A549 (cell line): ENCODE data around the gene ABHD11.

Experiments
- CEBPB ChIP-seq, 2 experiments: fragments of >200 bp in 1 of 2; sonication (Bioruptor Twin) in 1 of 2; formaldehyde crosslinking in 1 of 2; IDR thresholded peaks; 2 replicates each; pipeline ENCODE4 v1.6.1; 2012 to 2016
- CHD4 ChIP-seq: fragments of 200-600 bp; sonication (generic); IDR thresholded peaks from 2 replicates; pipeline ENCODE4 v1.6.1; 2016; ENCODE audit warnings: antibody characterized with exemption, mild to moderate bottlenecking, borderline replicate concordance
- HDAC2 ChIP-seq: fragments of 200-600 bp; sonication (generic); IDR thresholded peaks from 2 replicates; pipeline ENCODE4 v1.6.1; 2016
- HOXA7 ChIP-seq: fragments of 250-450 bp; sonication (Bioruptor Pico); IDR thresholded peaks from 2 replicates; pipeline ENCODE4 v1.5.0; 2020; ENCODE audit warnings: mild to moderate bottlenecking, moderate library complexity
- MAFK ChIP-seq: fragments of 450-650 bp; IDR thresholded peaks from 2 replicates; pipeline ENCODE4 v1.6.1; 2014; ENCODE audit not compliant: partially characterized antibody
- RAD21 ChIP-seq, 2 experiments: fragments of >200 bp in 1 of 2; sonication (Bioruptor Twin) in 1 of 2; formaldehyde crosslinking in 1 of 2; IDR thresholded peaks in 1 of 2; conservative IDR thresholded peaks in 1 of 2; 2 replicates in 1 of 2; 3 replicates in 1 of 2; pipeline ENCODE4 v1.6.1; 2012 to 2018; ENCODE audit warnings: inconsistent platforms in 1 of 2
- ZSCAN20 ChIP-seq: fragments of 250-450 bp; sonication (Bioruptor Pico); IDR thresholded peaks from 2 replicates; pipeline ENCODE4 v1.8.0; 2022; ENCODE audit warnings: mild to moderate bottlenecking, moderate library complexity
- TF ChIP-seq, protein P1 (sequence below): fragments of 250-450 bp; sonication (Bioruptor Pico); IDR thresholded peaks from 2 replicates; pipeline ENCODE4 v1.5.0; 2021; ENCODE audit warnings: mild to moderate bottlenecking, moderate library complexity, borderline replicate concordance
- TF ChIP-seq, protein P2 (sequence below): fragments of >200 bp; sonication (Bioruptor Twin); formaldehyde crosslinking; IDR thresholded peaks from 3 replicates; pipeline ENCODE4 v1.5.1; 2016

DNA sequence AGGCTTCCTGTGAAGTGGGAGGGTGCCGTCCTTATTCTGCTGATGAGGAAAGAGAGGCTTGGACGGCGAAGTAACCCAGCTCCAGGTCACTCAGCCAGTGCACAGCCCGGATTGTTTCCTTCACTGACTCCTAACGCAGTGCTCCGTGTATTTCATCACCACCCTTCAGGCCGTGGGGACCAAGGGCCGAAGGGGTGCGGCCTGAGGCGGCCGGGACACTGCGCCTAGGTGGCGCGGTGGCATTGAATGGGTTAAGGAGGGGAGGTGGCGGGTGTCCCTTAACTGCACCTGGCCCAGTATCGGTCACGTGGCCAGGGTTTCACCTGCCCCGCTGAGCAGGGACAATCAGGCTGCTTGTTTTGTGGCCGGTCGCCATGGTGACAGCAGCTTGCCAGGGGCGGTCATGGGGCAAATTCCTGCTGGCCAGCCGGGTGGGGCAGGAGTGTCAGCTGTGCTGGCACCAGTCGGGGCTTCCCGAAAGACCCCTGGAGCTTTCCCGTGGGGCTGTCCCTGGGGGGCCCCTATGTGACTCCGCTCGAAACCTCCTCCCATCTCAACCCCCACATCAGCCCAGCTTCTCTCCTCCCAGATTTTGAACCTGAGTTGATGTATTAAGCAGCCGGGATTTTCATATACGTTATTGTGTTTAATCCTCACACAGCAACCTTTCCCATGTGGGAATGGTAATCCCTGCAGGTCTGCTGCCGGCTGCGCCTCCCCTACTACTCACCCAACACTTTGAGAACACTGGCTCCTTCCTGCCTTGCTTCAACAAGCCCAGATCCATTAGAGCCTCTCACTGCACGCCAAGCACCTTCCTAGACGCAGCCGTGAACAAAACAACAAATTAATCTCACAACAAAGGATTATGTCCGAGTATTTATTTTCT is 4.4 kb upstream of the ABHD11 start:
- no peak for TF ChIP-seq RAD21 (conservative IDR thresholded peaks at IDR 0.05 in 1 of 2, IDR thresholded peaks at IDR 0.05 in 1 of 2)
- no peak for TF ChIP-seq ZSCAN20 (CRISPR knock-in tag)
- no peak for TF ChIP-seq CEBPB (IDR thresholded peaks at IDR 0.05)
- no peak for TF ChIP-seq CHD4
- TF ChIP-seq HOXA7: no peak
- TF ChIP-seq, protein P1, sequence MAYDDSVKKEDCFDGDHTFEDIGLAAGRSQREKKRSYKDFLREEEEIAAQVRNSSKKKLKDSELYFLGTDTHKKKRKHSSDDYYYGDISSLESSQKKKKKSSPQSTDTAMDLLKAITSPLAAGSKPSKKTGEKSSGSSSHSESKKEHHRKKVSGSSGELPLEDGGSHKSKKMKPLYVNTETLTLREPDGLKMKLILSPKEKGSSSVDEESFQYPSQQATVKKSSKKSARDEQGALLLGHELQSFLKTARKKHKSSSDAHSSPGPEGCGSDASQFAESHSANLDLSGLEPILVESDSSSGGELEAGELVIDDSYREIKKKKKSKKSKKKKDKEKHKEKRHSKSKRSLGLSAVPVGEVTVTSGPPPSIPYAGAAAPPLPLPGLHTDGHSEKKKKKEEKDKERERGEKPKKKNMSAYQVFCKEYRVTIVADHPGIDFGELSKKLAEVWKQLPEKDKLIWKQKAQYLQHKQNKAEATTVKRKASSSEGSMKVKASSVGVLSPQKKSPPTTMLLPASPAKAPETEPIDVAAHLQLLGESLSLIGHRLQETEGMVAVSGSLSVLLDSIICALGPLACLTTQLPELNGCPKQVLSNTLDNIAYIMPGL (CRISPR knock-in tag): no peak
- no peak for TF ChIP-seq MAFK
- TF ChIP-seq HDAC2: no peak
- TF ChIP-seq, protein P2, sequence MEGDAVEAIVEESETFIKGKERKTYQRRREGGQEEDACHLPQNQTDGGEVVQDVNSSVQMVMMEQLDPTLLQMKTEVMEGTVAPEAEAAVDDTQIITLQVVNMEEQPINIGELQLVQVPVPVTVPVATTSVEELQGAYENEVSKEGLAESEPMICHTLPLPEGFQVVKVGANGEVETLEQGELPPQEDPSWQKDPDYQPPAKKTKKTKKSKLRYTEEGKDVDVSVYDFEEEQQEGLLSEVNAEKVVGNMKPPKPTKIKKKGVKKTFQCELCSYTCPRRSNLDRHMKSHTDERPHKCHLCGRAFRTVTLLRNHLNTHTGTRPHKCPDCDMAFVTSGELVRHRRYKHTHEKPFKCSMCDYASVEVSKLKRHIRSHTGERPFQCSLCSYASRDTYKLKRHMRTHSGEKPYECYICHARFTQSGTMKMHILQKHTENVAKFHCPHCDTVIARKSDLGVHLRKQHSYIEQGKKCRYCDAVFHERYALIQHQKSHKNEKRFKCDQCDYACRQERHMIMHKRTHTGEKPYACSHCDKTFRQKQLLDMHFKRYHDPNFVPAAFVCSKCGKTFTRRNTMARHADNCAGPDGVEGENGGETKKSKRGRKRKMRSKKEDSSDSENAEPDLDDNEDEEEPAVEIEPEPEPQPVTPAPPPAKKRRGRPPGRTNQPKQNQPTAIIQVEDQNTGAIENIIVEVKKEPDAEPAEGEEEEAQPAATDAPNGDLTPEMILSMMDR: no peak
